ENCODE data around the gene ARMCX6. TPM values are rescaled to one million over a fixed set of nuclear protein-coding genes. Genes with fewer than 3 reads are reported as not detected.

ARMCX6 gene
- total and polyA plus RNA-seq, 2 of the 13 experiments (the other 11 are each of a cell fraction or from before 2014, with no cell fraction given) = 19.4 to 23.3 TPM

DNA sequence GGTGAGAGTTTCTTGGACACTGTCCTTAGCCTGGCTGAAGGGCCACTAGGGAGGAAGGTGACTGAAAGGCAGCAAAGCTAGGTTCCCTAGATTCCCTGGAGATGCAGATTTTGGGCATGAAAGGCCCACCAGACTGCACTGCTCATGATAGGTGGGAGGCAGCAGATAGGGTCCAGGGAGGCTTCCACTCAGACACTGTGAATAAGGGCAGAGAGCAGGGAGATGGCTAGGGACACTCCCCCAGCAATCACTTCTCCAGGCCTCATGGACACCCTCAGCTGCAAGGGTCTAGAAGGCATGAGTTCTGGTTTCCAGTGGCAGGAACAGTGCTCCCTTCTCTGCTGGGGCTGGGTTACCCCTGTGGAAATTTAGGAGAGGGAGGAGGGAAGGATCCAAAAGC, 21.8 kb upstream of the ARMCX6 start (continued):
- TF ChIP-seq RERE (CRISPR knock-in tag; IDR thresholded peaks at IDR 0.05; ENCODE audit: low read depth) (no peak), THAP8 (CRISPR knock-in tag; IDR thresholded peaks at IDR 0.05; ENCODE audit: borderline replicate concordance) (no peak), KDM1A (CRISPR knock-in tag; IDR thresholded peaks at IDR 0.05) (no peak)

- ATAC-seq = no peak; the same call in 2 of the 3 replicates
- in situ Hi-C loops (cut with HindIII; ENCODE audit: extremely low pct_ligation_motif_present, low pct_unique_long_range_greater_than_20kb) = no loop called here
- H3K4me1 ChIP-seq (ENCODE audit: insufficient read depth, low read length) = peaks cover 22% of the 10 kb centered on the region; the same call in 1 of the 2 replicates
- intact Hi-C loops (cut with micrococcal nuclease; ENCODE audit: unreplicated experiment) = no loop called here
- no peak overlapping the region for H3K4me3 ChIP-seq (replicated peaks in 1 of 3; ENCODE audit: insufficient read depth in 1 of 3, low read depth in 2 of 3, low read length in 3 of 3)
- no peaks in the 10 kb centered on the region for H3K9me3 ChIP-seq (ENCODE audit: low read length)
- peaks cover 9% of the 10 kb centered on the region for H3K79me2 ChIP-seq (ENCODE audit: insufficient read depth, low read length)
- no peaks in the 10 kb centered on the region for H4K20me1 ChIP-seq (ENCODE audit: insufficient read depth, low read length)
- H3K9ac ChIP-seq (ENCODE audit: insufficient read depth, low read depth, low read length) = no peak overlapping the region
- BruUV-seq (replicated peaks) = no TSS peak
- CTCF ChIA-PET (ENCODE audit: low intra/inter-chr PET ratio, low total read pairs) = no interaction called here
- FAIRE-seq = no peak
- no peak overlapping the region for H3K27ac ChIP-seq (ENCODE audit: extremely low read length, insufficient read depth, low read length)
- TF ChIP-seq SIX1 (CRISPR knock-in tag; IDR thresholded peaks at IDR 0.05; ENCODE audit: borderline replicate concordance) = peak; percentile 55; the same call in 1 of the 2 replicates
- no peak for TF ChIP-seq NFYC (CRISPR knock-in tag; IDR thresholded peaks at IDR 0.05)
- TF ChIP-seq, protein P1, sequence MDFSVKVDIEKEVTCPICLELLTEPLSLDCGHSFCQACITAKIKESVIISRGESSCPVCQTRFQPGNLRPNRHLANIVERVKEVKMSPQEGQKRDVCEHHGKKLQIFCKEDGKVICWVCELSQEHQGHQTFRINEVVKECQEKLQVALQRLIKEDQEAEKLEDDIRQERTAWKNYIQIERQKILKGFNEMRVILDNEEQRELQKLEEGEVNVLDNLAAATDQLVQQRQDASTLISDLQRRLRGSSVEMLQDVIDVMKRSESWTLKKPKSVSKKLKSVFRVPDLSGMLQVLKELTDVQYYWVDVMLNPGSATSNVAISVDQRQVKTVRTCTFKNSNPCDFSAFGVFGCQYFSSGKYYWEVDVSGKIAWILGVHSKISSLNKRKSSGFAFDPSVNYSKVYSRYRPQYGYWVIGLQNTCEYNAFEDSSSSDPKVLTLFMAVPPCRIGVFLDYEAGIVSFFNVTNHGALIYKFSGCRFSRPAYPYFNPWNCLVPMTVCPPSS (IDR thresholded peaks at IDR 0.05) = no peak
- peak; percentile 88 for TF ChIP-seq SIX4 (CRISPR knock-in tag; IDR thresholded peaks at IDR 0.05)
- H2AFZ ChIP-seq (ENCODE audit: low read length) = no peak overlapping the region
- POLR2A ChIA-PET = no interaction called here
- no peaks in the 10 kb centered on the region for H3K36me3 ChIP-seq (replicated peaks in 1 of 2; ENCODE audit: control insufficient read depth in 1 of 2, insufficient read depth in 2 of 2, low read length in 2 of 2)
- DNase-seq (ENCODE audit: low spot score) = peak; percentile 12
- no peaks in the 10 kb centered on the region for H3K27me3 ChIP-seq (ENCODE audit: control insufficient read depth in 1 of 2, insufficient read depth in 2 of 2, low read length in 2 of 2)
- no peak overlapping the region for H3K4me2 ChIP-seq (ENCODE audit: low read depth, low read length)
These were observed 1.6 kb upstream of the ARMCX6 start for GRCh38 chrX:101619364-101619763.
